ENCODE results near the gene ZNF608. TPM values are rescaled to one million over a fixed set of nuclear protein-coding genes. Genes with fewer than 3 reads are reported as not detected.

The ZNF608 gene
- total RNA-seq, 2 donors from 2014 or later, result 138 to 140 TPM

DNA sequence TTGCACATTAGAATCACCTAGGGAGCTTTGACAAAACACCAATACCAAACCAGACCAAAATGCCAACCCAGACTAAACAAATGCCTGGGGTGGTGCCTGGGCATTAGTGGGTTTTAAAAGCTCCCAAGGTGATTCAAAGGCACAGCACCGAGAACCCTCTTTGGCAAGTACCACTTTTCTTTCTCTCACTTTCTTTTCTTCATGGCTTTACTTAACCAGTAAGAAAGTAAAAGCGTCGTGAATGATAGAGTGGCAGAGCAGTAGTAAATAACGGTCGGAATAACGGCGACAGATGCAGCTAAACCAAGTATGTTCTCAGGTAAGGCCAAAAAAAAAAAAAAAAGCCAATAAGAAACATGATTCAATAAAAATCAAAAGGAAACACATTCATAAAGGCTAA is 49.5 kb downstream of the ZNF608 start:
- H3K27me3 Mint-ChIP-seq (ENCODE audit: insufficient read depth), result no peaks in the 10 kb centered on the region
- H3K9me3 Mint-ChIP-seq, result no peaks in the 10 kb centered on the region
- no peak overlapping the region for H3K4me3 Mint-ChIP-seq
- TF ChIP-seq CTCF (conservative IDR thresholded peaks at IDR 0.05), result no peak
- peaks cover 66% of the 10 kb centered on the region for H3K36me3 Mint-ChIP-seq (ENCODE audit: low read depth)
- WGBS, 2 experiments (ENCODE audit: insufficient coverage in 1 of 2, insufficient read length in 1 of 2), result 97 to 100% methylated on average over 1 to 7 of the region's 7 CpGs
- Histone ChIP-seq H3K27me3 (ENCODE audit: control insufficient read depth, insufficient read depth, low read length, poor library complexity, severe bottlenecking) (no peaks in the 10 kb centered on the region), H3K9ac (ENCODE audit: extremely low read depth, low read length, poor library complexity, severe bottlenecking) (no peak overlapping the region), H3K4me1 (ENCODE audit: control insufficient read depth, insufficient read depth, low read length) (peaks cover 13% of the 10 kb centered on the region), H3K4me3 (ENCODE audit: low read length) (no peak overlapping the region), H3K27ac (ENCODE audit: low read depth, low read length) (no peak overlapping the region), H3K36me3 (ENCODE audit: control insufficient read depth, insufficient read depth, low read length) (peaks cover 75% of the 10 kb centered on the region), H3K9me3 (ENCODE audit: control insufficient read depth, low read length) (no peaks in the 10 kb centered on the region)
- no peak for DNase-seq
- H3K4me1 Mint-ChIP-seq, result peaks cover 57% of the 10 kb centered on the region
- H3K27ac Mint-ChIP-seq, result no peak overlapping the region
